Epithelial cell of proximal tubule (primary cell): ENCODE data around the gene RWDD4. TPM values are rescaled to one million over a fixed set of nuclear protein-coding genes. Genes with fewer than 3 reads are reported as not detected.

ENCODE experiments used
- DNase-seq: peaks from one replicate; pipeline ENCODE4 v3.0.0-alpha.2; 2011; ENCODE audit warnings: low read depth
- H3K4me3 ChIP-seq: 2 replicates; pipeline ENCODE4 v1.5.1; 2011; ENCODE audit warnings: low read depth, mild to moderate bottlenecking, low read length
- total RNA-seq: library from RNA; depleted of rRNA; stranded (reverse); fragments of >200 nt; gene quantifications from 2 replicates; pipeline ENCODE4 v1.2.3, GENCODE V29; 2015
- TF ChIP-seq, protein P1 (sequence below): conservative IDR thresholded peaks from 2 replicates; pipeline ENCODE4 v1.5.1; 2012; ENCODE audit warnings: low read depth, mild to moderate bottlenecking, low read length

Gene RWDD4
- total RNA-seq, 1 donor from 2014 or later, result 17.2 TPM

DNA sequence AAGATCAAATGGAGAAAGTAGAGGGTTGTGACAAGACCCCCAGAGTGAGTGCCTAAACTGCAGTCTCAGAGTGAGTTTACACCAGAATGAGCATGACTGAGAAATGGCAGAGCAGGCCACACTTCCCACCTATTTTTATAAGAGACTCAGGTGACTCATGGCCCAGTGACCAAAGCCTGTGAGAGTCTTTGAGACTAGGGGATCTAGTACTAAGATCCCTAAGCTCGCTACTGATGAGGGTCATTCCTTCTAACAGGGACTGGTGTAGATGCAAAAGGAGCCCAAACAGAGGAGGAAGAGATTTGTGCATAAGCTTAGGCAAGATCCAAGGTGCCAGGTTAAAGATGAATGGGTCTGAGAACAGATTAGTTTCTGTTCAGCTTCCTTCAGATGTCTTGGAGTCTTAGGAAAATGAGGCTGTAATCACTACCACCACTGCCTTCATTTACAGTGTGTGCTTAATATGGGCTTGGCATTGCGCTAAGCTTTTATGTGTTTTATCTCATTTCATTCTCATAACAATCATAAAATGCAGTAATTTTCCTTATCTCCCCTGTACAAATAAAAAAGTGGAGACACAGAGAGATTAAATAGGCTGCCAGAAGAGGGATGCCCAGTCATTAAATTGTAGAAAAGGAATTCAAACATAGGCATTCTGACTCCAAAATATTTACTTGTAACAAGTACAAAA is 62.8 kb downstream of the RWDD4 start:
- TF ChIP-seq, protein P1, sequence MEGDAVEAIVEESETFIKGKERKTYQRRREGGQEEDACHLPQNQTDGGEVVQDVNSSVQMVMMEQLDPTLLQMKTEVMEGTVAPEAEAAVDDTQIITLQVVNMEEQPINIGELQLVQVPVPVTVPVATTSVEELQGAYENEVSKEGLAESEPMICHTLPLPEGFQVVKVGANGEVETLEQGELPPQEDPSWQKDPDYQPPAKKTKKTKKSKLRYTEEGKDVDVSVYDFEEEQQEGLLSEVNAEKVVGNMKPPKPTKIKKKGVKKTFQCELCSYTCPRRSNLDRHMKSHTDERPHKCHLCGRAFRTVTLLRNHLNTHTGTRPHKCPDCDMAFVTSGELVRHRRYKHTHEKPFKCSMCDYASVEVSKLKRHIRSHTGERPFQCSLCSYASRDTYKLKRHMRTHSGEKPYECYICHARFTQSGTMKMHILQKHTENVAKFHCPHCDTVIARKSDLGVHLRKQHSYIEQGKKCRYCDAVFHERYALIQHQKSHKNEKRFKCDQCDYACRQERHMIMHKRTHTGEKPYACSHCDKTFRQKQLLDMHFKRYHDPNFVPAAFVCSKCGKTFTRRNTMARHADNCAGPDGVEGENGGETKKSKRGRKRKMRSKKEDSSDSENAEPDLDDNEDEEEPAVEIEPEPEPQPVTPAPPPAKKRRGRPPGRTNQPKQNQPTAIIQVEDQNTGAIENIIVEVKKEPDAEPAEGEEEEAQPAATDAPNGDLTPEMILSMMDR, result no peak
- DNase-seq, result no peak
- no peak overlapping the region for H3K4me3 ChIP-seq

DNA sequence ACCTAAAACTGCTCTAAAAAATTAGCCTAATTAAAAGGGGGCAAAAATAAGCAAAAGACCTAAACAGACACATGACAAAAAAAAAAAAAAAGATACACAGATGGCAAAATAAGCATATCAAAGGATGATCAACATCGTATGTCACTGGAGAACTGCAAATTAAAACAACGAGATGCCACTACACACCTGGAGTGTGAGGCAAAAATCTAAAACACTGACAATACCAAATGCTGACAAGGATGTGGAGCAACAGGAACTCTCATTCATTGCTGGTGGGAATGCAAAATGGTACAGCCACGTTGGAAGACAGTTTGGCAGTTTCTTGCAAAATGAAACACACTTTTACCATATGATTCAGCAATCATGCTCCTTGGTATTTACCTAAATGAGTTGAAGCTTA is 64.2 kb downstream of the RWDD4 start:
- TF ChIP-seq, protein P1, result no peak
- no peak overlapping the region for H3K4me3 ChIP-seq
- DNase-seq, result no peak

DNA sequence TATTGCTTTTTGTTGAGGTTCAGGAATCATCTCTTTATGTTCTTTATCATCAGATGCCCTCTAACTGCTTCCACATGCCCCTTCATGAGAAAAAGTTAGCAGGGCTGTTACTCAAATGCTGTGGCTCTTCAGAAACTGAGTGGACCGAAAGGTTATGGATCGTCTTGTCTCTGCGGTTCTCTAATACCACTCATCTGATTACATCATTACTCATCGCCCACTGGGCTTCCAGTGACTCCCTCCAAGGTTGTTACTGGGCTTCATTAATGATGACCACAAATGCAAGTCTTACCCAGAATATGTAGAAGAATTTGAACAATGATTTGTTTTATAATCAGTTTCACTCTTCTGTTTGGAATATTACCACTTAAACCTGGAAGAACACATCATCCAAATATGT is 67.7 kb downstream of the RWDD4 start:
- DNase-seq, result no peak
- no peak overlapping the region for H3K4me3 ChIP-seq
- TF ChIP-seq, protein P1, result no peak

Other genes with a start within 250 kb of the RWDD4 start
- 25.5 and 36.8 TPM in 2 replicates for gene CDKN2AIP, start 214.5 kb downstream of the RWDD4 start, total RNA-seq
- gene ING2, start 154.1 kb downstream of the RWDD4 start, total RNA-seq, result 10.7 and 32.4 TPM in 2 replicates
- 15.8 and 38.1 TPM in 2 replicates for gene TRAPPC11, start 108 bp upstream of the RWDD4 start, total RNA-seq
- gene STOX2, start 246.1 kb upstream of the RWDD4 start, total RNA-seq, result 2.3 and 4.3 TPM in 2 replicates